HCEC 1CT (cell line): Measurements from ENCODE around the gene PCDHGA10.
"Not testable (repeated sequence)": the region's sequence is repeated elsewhere in the genome, so short reads cannot be mapped to it uniquely, and the experiment has no call there.

ENCODE experiments used
- DNase-seq: peaks from one replicate; pipeline ENCODE4 v3.0.0-alpha.2; 2017

PCDHGA10 gene

GRCh38 chr5:141427783-141428426 is 15.1 kb downstream of the PCDHGA10 start:
- DNase-seq = no peak

DNA sequence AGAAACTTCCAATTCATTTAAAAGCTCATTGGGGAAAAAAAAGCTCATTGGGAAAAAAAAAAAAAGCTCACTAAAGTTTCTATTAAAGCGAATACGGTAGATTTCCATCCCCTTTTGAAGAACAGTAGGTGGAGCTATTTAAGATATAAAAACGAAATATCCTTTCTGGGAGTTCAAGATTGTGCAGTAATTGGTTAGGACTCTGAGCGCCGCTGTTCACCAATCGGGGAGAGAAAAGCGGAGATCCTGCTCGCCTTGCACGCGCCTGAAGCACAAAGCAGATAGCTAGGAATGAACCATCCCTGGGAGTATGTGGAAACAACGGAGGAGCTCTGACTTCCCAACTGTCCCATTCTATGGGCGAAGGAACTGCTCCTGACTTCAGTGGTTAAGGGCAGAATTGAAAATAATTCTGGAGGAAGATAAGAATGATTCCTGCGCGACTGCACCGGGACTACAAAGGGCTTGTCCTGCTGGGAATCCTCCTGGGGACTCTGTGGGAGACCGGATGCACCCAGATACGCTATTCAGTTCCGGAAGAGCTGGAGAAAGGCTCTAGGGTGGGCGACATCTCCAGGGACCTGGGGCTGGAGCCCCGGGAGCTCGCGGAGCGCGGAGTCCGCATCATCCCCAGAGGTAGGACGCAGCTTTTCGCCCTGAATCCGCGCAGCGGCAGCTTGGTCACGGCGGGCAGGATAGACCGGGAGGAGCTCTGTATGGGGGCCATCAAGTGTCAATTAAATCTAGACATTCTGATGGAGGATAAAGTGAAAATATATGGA is 17.7 kb downstream of the PCDHGA10 start, which contains the start of gene PCDHGA12:
PCDHGA12 (plus strand) TSS at position 176 of the 782 bp plus-strand sequence; CDS start at position 429, 253 bp downstream.
- peak; percentile 79 for DNase-seq

DNA sequence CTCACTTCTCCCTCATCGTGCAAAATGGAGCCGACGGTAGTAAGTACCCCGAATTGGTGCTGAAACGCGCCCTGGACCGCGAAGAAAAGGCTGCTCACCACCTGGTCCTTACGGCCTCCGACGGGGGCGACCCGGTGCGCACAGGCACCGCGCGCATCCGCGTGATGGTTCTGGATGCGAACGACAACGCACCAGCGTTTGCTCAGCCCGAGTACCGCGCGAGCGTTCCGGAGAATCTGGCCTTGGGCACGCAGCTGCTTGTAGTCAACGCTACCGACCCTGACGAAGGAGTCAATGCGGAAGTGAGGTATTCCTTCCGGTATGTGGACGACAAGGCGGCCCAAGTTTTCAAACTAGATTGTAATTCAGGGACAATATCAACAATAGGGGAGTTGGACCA is 18.5 kb downstream of the PCDHGA10 start:
- DNase-seq = no peak

DNA sequence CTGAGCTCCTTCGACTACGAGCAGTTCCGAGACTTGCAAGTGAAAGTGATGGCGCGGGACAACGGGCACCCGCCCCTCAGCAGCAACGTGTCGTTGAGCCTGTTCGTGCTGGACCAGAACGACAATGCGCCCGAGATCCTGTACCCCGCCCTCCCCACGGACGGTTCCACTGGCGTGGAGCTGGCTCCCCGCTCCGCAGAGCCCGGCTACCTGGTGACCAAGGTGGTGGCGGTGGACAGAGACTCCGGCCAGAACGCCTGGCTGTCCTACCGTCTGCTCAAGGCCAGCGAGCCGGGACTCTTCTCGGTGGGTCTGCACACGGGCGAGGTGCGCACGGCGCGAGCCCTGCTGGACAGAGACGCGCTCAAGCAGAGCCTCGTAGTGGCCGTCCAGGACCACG is 19.5 kb downstream of the PCDHGA10 start:
- DNase-seq = not testable (repeated sequence)

DNA sequence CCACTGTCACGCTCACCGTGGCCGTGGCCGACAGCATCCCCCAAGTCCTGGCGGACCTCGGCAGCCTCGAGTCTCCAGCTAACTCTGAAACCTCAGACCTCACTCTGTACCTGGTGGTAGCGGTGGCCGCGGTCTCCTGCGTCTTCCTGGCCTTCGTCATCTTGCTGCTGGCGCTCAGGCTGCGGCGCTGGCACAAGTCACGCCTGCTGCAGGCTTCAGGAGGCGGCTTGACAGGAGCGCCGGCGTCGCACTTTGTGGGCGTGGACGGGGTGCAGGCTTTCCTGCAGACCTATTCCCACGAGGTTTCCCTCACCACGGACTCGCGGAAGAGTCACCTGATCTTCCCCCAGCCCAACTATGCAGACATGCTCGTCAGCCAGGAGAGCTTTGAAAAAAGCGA is 19.9 kb downstream of the PCDHGA10 start:
- not testable (repeated sequence) for DNase-seq

DNA sequence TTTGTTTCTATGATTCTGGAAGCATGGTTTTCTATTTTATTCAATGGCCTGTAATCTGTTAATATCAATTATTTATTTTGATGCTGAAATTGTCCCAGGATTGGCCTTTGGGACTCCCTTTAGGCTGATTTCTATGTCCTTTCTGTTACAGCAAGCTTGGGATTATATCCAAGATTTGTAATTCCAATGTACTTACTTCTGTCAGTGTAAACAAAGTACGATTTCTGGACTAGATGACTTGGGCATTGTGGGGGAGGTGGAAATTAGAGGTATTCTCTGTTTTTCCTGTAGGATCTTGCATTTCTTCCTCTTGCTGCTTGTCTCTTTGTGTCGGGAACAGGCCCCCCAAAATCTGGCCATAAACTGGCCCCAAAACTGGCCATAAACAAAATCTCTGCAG is 21.2 kb downstream of the PCDHGA10 start:
- DNase-seq = peak; percentile 24

DNA sequence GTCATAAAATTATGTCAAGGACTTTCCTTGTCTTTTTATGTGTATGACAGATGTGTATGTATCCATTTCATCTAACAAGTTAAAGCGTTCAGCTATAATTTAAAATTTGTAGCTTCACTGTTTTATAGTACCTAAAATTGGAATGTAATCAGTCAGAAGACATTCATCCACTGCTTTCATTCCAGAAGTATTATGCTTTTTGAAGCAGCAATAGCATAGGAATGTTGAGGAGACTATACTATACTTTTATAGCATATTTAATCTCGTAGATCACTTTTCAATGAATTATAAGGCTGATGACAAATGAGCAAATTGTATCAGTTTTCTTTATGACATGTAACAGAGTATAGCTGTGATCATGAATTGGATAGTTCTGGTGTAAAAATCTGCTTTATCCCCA is 24.4 kb downstream of the PCDHGA10 start:
- peak; percentile 39 for DNase-seq

DNA sequence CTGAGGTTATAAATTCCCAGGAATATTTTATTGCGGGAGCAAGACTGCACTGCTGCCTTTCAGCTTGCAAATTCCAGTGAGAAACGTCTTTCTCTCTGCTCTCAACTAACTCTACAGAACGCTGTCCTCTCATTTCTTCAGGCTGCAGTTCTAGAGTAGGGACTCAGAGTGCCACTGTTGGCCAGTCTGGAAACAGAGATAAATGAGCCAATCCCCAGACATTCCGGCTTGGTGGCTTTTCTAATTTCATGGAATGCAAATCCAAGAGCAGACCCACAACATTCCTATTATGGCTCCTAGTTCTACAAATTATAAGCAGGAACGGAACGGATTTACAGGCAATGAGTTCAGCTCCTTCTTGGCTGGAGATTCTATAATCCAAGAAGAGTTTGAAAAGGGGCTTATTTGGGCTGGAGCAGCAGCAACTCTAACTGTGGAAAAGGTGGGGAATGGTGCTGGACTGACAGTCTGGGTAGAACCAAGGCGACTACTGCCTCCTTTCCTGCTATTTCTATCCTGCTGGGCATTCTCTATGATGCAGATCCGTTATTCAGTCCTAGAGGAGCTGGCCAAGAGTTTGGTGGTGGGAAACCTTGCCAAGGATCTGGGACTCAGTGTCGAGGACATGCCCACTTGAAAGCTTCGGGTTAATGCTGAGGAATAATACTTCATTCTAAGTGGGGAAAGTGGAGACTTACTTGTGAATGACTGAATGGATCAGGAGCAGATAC is 26.8 kb downstream of the PCDHGA10 start:
- no peak for DNase-seq

DNA sequence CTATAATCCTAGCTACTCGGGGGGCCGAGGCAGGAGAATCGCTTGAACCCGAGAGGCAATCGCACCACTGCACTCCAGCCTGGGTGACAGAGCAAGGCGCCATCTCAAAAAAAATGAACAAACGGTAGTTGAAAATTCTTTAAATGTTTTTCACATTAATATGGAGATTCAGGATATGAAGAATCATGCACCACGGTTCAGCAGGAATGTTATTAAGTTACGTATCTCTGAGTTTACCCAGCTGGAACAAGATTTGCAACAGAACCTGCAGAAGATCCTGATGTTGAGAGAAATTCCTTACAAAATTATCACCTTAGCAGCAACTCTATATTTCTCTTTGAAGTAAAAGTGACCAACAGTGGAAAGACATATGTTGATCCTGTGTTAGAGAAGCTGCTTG is 27.6 kb downstream of the PCDHGA10 start:
- no peak for DNase-seq

- DNase-seq = no peak
Measured at GRCh38 chr5:141441571-141442170, 28.9 kb downstream of the PCDHGA10 start.

DNA sequence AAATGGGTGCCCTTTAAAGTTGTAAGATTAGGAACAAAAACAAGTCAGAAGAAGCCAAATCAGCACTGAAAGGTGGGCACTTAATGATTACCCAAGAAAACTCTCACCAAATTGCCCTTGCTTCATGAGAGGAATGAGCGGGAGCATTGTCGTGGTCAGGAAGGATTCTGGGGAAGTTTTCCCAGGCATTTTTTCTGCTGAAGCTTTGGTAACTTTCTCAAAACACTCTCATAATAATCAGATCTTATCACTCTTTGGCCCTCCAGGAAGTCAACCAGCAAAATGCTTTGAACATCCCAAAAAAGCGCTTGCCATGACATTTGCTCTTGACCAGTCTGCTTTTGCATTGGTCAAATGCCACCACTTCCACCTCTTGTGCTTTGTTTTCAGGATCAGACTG is 52.6 kb downstream of the PCDHGA10 start:
- DNase-seq = no peak
